ENCODE measurements around the gene TINCR. TPM values are rescaled to one million over a fixed set of nuclear protein-coding genes. Genes with fewer than 3 reads are reported as not detected.

Gene TINCR
- total and polyA plus RNA-seq, 2 donors (not counting 1 experiment from before 2014, with no cell fraction given), result 0.42 to 0.54 TPM

- 95% methylated on average over 4 of the region's 7 CpGs for WGBS (ENCODE audit: insufficient coverage)
- H3K36me3 ChIP-seq (replicated peaks in 1 of 2; ENCODE audit: control extremely low read depth in 1 of 2, control insufficient read depth in 1 of 2, extremely low read depth in 1 of 2, insufficient read depth in 2 of 2, low read length in 1 of 2), result no peaks in the 10 kb centered on the region
- no peaks in the 10 kb centered on the region for H3K9me3 Mint-ChIP-seq (ENCODE audit: insufficient read depth)
- H2AFZ ChIP-seq (ENCODE audit: insufficient read depth, low read depth, low read length, poor library complexity, severe bottlenecking), result no peak overlapping the region
- H3K79me2 ChIP-seq (ENCODE audit: control insufficient read depth, insufficient read depth, low read length), result no peaks in the 10 kb centered on the region
- peaks cover 0 to 8% (median 0%) of the 10 kb centered on the region in 3 donors for H3K9me3 ChIP-seq (ENCODE audit: control extremely low read depth in 1 of 3, control insufficient read depth in 2 of 3, insufficient read depth in 1 of 3, low read length in 2 of 3)
- ATAC-seq (ENCODE audit: low read depth) (no peak), DNase-seq (no peak)
- CTCF ChIA-PET, result no interaction called here
- H3K9ac ChIP-seq (ENCODE audit: low read length), result no peak overlapping the region
- H3K4me3 ChIP-seq (ENCODE audit: control extremely low read depth in 1 of 5, extremely low read depth in 1 of 5, insufficient read depth in 1 of 5, low read depth in 2 of 5, low read length in 4 of 5), result no peak overlapping the region
- H3K27ac Mint-ChIP-seq, result no peak overlapping the region
- no peak overlapping the region for H3K4me3 Mint-ChIP-seq
- POLR2A ChIA-PET, result interaction anchor here (0.7 kb wide), 1 partner anchor 121 kb away, joined by 9 read pairs; no protein-coding TSS in a partner anchor
- peaks cover 14% of the 10 kb centered on the region for H3K27me3 Mint-ChIP-seq
- no peaks in the 10 kb centered on the region for H4K20me1 ChIP-seq (ENCODE audit: control insufficient read depth, insufficient read depth, low read length, poor library complexity, severe bottlenecking)
- TF ChIP-seq EZH2 (IDR thresholded peaks at IDR 0.05; ENCODE audit: borderline replicate concordance, insufficient read depth, low read depth, low read length, poor library complexity, severe bottlenecking), result no peak
- H3K4me1 Mint-ChIP-seq, result no peaks in the 10 kb centered on the region
- H3K27me3 ChIP-seq (replicated peaks in 1 of 4; ENCODE audit: control extremely low read depth in 1 of 4, control insufficient read depth in 3 of 4, insufficient read depth in 4 of 4, low read length in 3 of 4), result peaks cover 0 to 14% (median 0%) of the 10 kb centered on the region in 4 experiments
- H3K27ac ChIP-seq (ENCODE audit: low read length in 2 of 2), result no peak overlapping the region
- H3K4me1 ChIP-seq (ENCODE audit: control insufficient read depth in 2 of 2, insufficient read depth in 2 of 2, low read length in 2 of 2), result no peaks in the 10 kb centered on the region
- no peak overlapping the region for H3K4me2 ChIP-seq (replicated peaks; ENCODE audit: low read depth, low read length, poor library complexity, severe bottlenecking)
- intact Hi-C loops (cut with micrococcal nuclease), result no loop called here
Observed at GRCh38 chr19:5541456-5541855, 26.3 kb downstream of the TINCR start.

GRCh38 chr19:5540208-5540607 lies 27.5 kb downstream of the TINCR start:
- no peaks in the 10 kb centered on the region for H3K36me3 ChIP-seq (replicated peaks in 1 of 2; ENCODE audit: control extremely low read depth in 1 of 2, control insufficient read depth in 1 of 2, extremely low read depth in 1 of 2, insufficient read depth in 2 of 2, low read length in 1 of 2)
- TF ChIP-seq EZH2 (IDR thresholded peaks at IDR 0.05; ENCODE audit: borderline replicate concordance, insufficient read depth, low read depth, low read length, poor library complexity, severe bottlenecking), result no peak
- TF ChIP-seq CTCF (IDR thresholded peaks at IDR 0.05), result no peak
- ATAC-seq (ENCODE audit: low read depth), result no peak
- Mint-ChIP-seq H3K9me3 (ENCODE audit: insufficient read depth) (peaks cover under 1% of the 10 kb centered on the region), H3K4me1 (no peaks in the 10 kb centered on the region), H3K27me3 (peaks cover 19% of the 10 kb centered on the region), H3K4me3 (no peak overlapping the region), H3K27ac (no peak overlapping the region)
- H3K4me3 ChIP-seq (ENCODE audit: control extremely low read depth in 1 of 5, extremely low read depth in 1 of 5, insufficient read depth in 1 of 5, low read depth in 2 of 5, low read length in 4 of 5), result no peak overlapping the region
- no peaks in the 10 kb centered on the region for H4K20me1 ChIP-seq (ENCODE audit: control insufficient read depth, insufficient read depth, low read length, poor library complexity, severe bottlenecking)
- no peak overlapping the region for H2AFZ ChIP-seq (ENCODE audit: insufficient read depth, low read depth, low read length, poor library complexity, severe bottlenecking)
- POLR2A ChIA-PET, result no interaction called here
- H3K9me3 ChIP-seq (ENCODE audit: control extremely low read depth in 1 of 3, control insufficient read depth in 2 of 3, insufficient read depth in 1 of 3, low read length in 2 of 3), result peaks cover 0 to 21% (median 8%) of the 10 kb centered on the region in 3 donors
- no peak overlapping the region for H3K9ac ChIP-seq (ENCODE audit: low read length)
- H3K79me2 ChIP-seq (ENCODE audit: control insufficient read depth, insufficient read depth, low read length), result no peaks in the 10 kb centered on the region
- DNase-seq, result no peak
- H3K27me3 ChIP-seq (replicated peaks in 1 of 4; ENCODE audit: control extremely low read depth in 1 of 4, control insufficient read depth in 3 of 4, insufficient read depth in 4 of 4, low read length in 3 of 4), result peaks cover 0 to 25% (median under 1%) of the 10 kb centered on the region in 4 experiments
- no peak overlapping the region for H3K27ac ChIP-seq (ENCODE audit: low read length in 2 of 2)
- no peaks in the 10 kb centered on the region for H3K4me1 ChIP-seq (ENCODE audit: control insufficient read depth in 2 of 2, insufficient read depth in 2 of 2, low read length in 2 of 2)
- no peak overlapping the region for H3K4me2 ChIP-seq (replicated peaks; ENCODE audit: low read depth, low read length, poor library complexity, severe bottlenecking)
- 91% methylated on average over 10 of the region's 10 CpGs for WGBS (ENCODE audit: insufficient coverage)
- intact Hi-C loops (cut with micrococcal nuclease), result no loop called here
- CTCF ChIA-PET, result no interaction called here
